Loucy (cell line): Measurements from ENCODE around the gene PXMP4.

Source experiments
- H2AFZ ChIP-seq: fragments of 200-600 bp; sonication (generic); 2 replicates; pipeline ENCODE4 v1.6.0; 2016; ENCODE audit warnings: antibody characterized with exemption, mild to moderate bottlenecking, low read length, moderate library complexity
- H3F3A ChIP-seq: fragments of 200-600 bp; 2 replicates; pipeline ENCODE4 v1.6.0; 2016; ENCODE audit warnings: antibody characterized with exemption, low read depth, mild to moderate bottlenecking
- H3K27me3 ChIP-seq: fragments of 200-600 bp; sonication (generic); 2 replicates; pipeline ENCODE4 v1.6.1; 2014; ENCODE audit warnings: low read length, mild to moderate bottlenecking; ENCODE audit not compliant: insufficient read depth, poor library complexity, severe bottlenecking
- H3K36me3 ChIP-seq: fragments of 200-600 bp; sonication (generic); 2 replicates; pipeline ENCODE4 v1.6.1; 2016; ENCODE audit warnings: low read length; ENCODE audit not compliant: insufficient read depth
- H3K4me1 ChIP-seq: fragments of 200-600 bp; sonication (generic); 2 replicates; pipeline ENCODE4 v1.5.1; 2014; ENCODE audit warnings: low read length, mild to moderate bottlenecking; ENCODE audit not compliant: insufficient read depth, poor library complexity, severe bottlenecking
- H3K4me2 ChIP-seq: fragments of 200-600 bp; sonication (generic); 2 replicates; pipeline ENCODE4 v1.6.0; 2014; ENCODE audit warnings: antibody characterized with exemption, low read length, low read depth, mild to moderate bottlenecking; ENCODE audit not compliant: poor library complexity, severe bottlenecking
- H3K4me3 ChIP-seq: fragments of 200-600 bp; sonication (generic); 2 replicates; pipeline ENCODE4 v1.5.1; 2014; ENCODE audit warnings: low read length, mild to moderate bottlenecking, mixed read lengths; ENCODE audit not compliant: poor library complexity, severe bottlenecking
- H3K79me2 ChIP-seq: fragments of 200-600 bp; sonication (generic); 2 replicates; pipeline ENCODE4 v1.6.1; 2014; ENCODE audit warnings: low read length; ENCODE audit not compliant: insufficient read depth
- H3K9ac ChIP-seq: fragments of 200-600 bp; sonication (generic); 2 replicates; pipeline ENCODE4 v1.6.0; 2014; ENCODE audit warnings: mild to moderate bottlenecking, low read depth, low read length, moderate library complexity; ENCODE audit not compliant: poor library complexity, severe bottlenecking
- H3K9me2 ChIP-seq: fragments of 200-600 bp; sonication (generic); replicated peaks from 2 replicates; pipeline ENCODE4 v1.6.1; 2016; ENCODE audit warnings: low read depth, low read length, mixed read lengths
- H3K9me3 ChIP-seq: fragments of 200-600 bp; sonication (generic); 2 replicates; pipeline ENCODE4 v1.6.1; 2014; ENCODE audit warnings: mild to moderate bottlenecking, antibody characterized with exemption, low read length, low read depth; ENCODE audit not compliant: insufficient read depth
- H4K20me1 ChIP-seq: fragments of 200-600 bp; sonication (generic); 2 replicates; pipeline ENCODE4 v1.6.0; 2014; ENCODE audit warnings: antibody characterized with exemption, low read length, mild to moderate bottlenecking; ENCODE audit not compliant: insufficient read depth, poor library complexity, severe bottlenecking
- CTCF ChIP-seq: fragments of 200-600 bp; sonication (generic); conservative IDR thresholded peaks from 2 replicates; pipeline ENCODE4 v1.5.1; 2014; ENCODE audit warnings: mild to moderate bottlenecking, antibody characterized with exemption, low read length
- EZH2phosphoT487 ChIP-seq: fragments of 200-600 bp; IDR thresholded peaks from 2 replicates; pipeline ENCODE4 v1.6.1; 2018; ENCODE audit warnings: antibody characterized with exemption, mild to moderate bottlenecking, moderate library complexity, borderline replicate concordance

The PXMP4 gene

GRCh38 chr20:33673114-33673409, 47.0 kb downstream of the PXMP4 start:
- peaks cover 10% of the 10 kb centered on the region for H3K79me2 ChIP-seq
- peak overlapping the region; percentile 94 for H3K4me3 ChIP-seq
- peak overlapping the region; percentile 91 for H3K9ac ChIP-seq
- no peaks in the 10 kb centered on the region for H3F3A ChIP-seq
- H2AFZ ChIP-seq, result no peak overlapping the region
- no peaks in the 10 kb centered on the region for H3K27me3 ChIP-seq
- no peaks in the 10 kb centered on the region for H3K9me2 ChIP-seq
- no peaks in the 10 kb centered on the region for H3K9me3 ChIP-seq
- peaks cover 20% of the 10 kb centered on the region; the same call in 1 of the 2 replicates for H3K36me3 ChIP-seq
- H3K4me2 ChIP-seq, result peak overlapping the region; percentile 97
- peaks cover 20% of the 10 kb centered on the region for H3K4me1 ChIP-seq
- no peak for TF ChIP-seq EZH2phosphoT487
- TF ChIP-seq CTCF, result no peak
- peaks cover 3% of the 10 kb centered on the region for H4K20me1 ChIP-seq

GRCh38 chr20:33672426-33673113, 47.5 kb downstream of the PXMP4 start:
- Histone ChIP-seq H3K9me3 (no peaks in the 10 kb centered on the region), H3K4me1 (peaks cover 20% of the 10 kb centered on the region), H3K27me3 (no peaks in the 10 kb centered on the region), H3K79me2 (peaks cover 10% of the 10 kb centered on the region), H3K9me2 (no peaks in the 10 kb centered on the region), H3F3A (no peaks in the 10 kb centered on the region), H3K36me3 (peaks cover 15% of the 10 kb centered on the region; the same call in 1 of the 2 replicates), H3K4me3 (peak overlapping the region; percentile 94), H3K9ac (peak overlapping the region; percentile 91), H3K4me2 (peak overlapping the region; percentile 97), H2AFZ (no peak overlapping the region), H4K20me1 (peaks cover 3% of the 10 kb centered on the region)
- TF ChIP-seq EZH2phosphoT487 (no peak), CTCF (no peak)

GRCh38 chr20:33671573-33672288, 48.4 kb downstream of the PXMP4 start:
- Histone ChIP-seq H3K27me3 (no peaks in the 10 kb centered on the region), H3K9ac (no peak overlapping the region), H3K9me3 (no peaks in the 10 kb centered on the region), H4K20me1 (peaks cover 3% of the 10 kb centered on the region), H3F3A (no peaks in the 10 kb centered on the region), H3K79me2 (peaks cover 10% of the 10 kb centered on the region), H3K4me2 (peak overlapping the region; percentile 97), H2AFZ (no peak overlapping the region), H3K9me2 (no peaks in the 10 kb centered on the region), H3K4me3 (no peak overlapping the region), H3K36me3 (peaks cover 7% of the 10 kb centered on the region; the same call in 1 of the 2 replicates), H3K4me1 (peaks cover 20% of the 10 kb centered on the region)
- TF ChIP-seq CTCF, result no peak
- TF ChIP-seq EZH2phosphoT487, result no peak
